Right lobe of liver (tissue), 6 donors: ENCODE data around the gene DRGX. TPM values are rescaled to one million over a fixed set of nuclear protein-coding genes. Genes with fewer than 3 reads are reported as not detected.
A peak's percentile ranks its signal among the peaks of the same experiment; 100 is the strongest.

ENCODE experiments used
- ATAC-seq, 4 donors: fragments of 200-7000 bp; cut with Tn5 transposase; one replicate each; pipeline ENCODE4 v1.9.1; 2020; ENCODE audit warnings: mild to moderate bottlenecking in 4 of 4, moderate library complexity in 4 of 4
- DNase-seq, 3 donors: peaks; one replicate each; pipeline ENCODE4 v3.0.0-alpha.2; 2020
- H3K27ac ChIP-seq, 3 donors: fragments of 200-600 bp; one replicate each; pipeline ENCODE4 v1.8.0; 2022
- H3K27me3 ChIP-seq, 2 donors: fragments of 200-600 bp; one replicate each; pipeline ENCODE4 v1.8.0; 2022
- H3K36me3 ChIP-seq, 4 donors: fragments of 200-600 bp; sonication (generic) in 1 of 4; one replicate each; pipeline versions ENCODE4 v1.5.1 to v1.8.0; 2017 to 2022; ENCODE audit warnings: control low read depth in 1 of 4
- H3K4me1 ChIP-seq, 4 donors: fragments of 200-600 bp; sonication (generic) in 1 of 4; one replicate each; pipeline versions ENCODE4 v1.5.1 to v1.8.0; 2017 to 2022; ENCODE audit warnings: control low read depth in 1 of 4
- H3K4me3 ChIP-seq, 3 donors: fragments of 200-600 bp; one replicate each; pipeline ENCODE4 v1.8.0; 2022
- H3K9me3 ChIP-seq, 4 donors: fragments of 200-600 bp; sonication (generic) in 1 of 4; one replicate each; pipeline versions ENCODE4 v1.5.1 to v1.8.0; 2017 to 2022; ENCODE audit warnings: control low read depth in 1 of 4
- CTCF ChIP-seq, 4 donors: fragments of 200-600 bp in 3 of 4; fragments of 450-650 bp in 1 of 4; IDR thresholded peaks; one replicate each; pipeline versions ENCODE4 v1.5.1 to v1.8.0; 2016 to 2022; ENCODE audit warnings: antibody characterized with exemption in 4 of 4, mild to moderate bottlenecking in 2 of 4
- POLR2A ChIP-seq: fragments of 450-650 bp; IDR thresholded peaks from one replicate; pipeline ENCODE4 v1.6.1; 2017; ENCODE audit warnings: antibody characterized with exemption, mild to moderate bottlenecking
- WGBS: methylation state at CpG from one replicate; pipeline ENCODE4 v1.1.6; 2018; ENCODE audit warnings: low coverage, low lambda C conversion rate; ENCODE audit not compliant: insufficient coverage; ENCODE audit errors: missing lambda C conversion rate; 5-methylcytosine and 5-hydroxymethylcytosine counted together
- intact Hi-C, 2 donors: fragments of 100-400 bp; cut with DNase I; formaldehyde crosslinking; loops; one replicate each; pipeline versions ENCODE4 v1.11.2 to v1.14.1; 2022
- total RNA-seq, 6 experiments: library from RNA; depleted of rRNA in 2 of 6; stranded (reverse); fragments of >200 nt in 2 of 6; fragmentation: NEBNext Ultra II Directional in 3 of 6; extraction: Animal tissue kit (Norgen Biotek cat#: 25700) in 3 of 6; gene quantifications; one replicate each; pipeline versions ENCODE4 v1.1.0 to v1.2.4, GENCODE V29; 2016 to 2023
- donor health status: DM: no; HTN: yes; CAD: no.
- donor health status: DM: no; HTN: no; CAD: no.
- donor health status: DM: no; HTN: no; CAD: no.
- donor health status: DM: no; HTN: yes; CAD: no.
- donor health status: DM: no; HTN: yes; CAD: no.

DRGX gene
- total RNA-seq, 6 experiments from 2014 or later: not detected

DNA sequence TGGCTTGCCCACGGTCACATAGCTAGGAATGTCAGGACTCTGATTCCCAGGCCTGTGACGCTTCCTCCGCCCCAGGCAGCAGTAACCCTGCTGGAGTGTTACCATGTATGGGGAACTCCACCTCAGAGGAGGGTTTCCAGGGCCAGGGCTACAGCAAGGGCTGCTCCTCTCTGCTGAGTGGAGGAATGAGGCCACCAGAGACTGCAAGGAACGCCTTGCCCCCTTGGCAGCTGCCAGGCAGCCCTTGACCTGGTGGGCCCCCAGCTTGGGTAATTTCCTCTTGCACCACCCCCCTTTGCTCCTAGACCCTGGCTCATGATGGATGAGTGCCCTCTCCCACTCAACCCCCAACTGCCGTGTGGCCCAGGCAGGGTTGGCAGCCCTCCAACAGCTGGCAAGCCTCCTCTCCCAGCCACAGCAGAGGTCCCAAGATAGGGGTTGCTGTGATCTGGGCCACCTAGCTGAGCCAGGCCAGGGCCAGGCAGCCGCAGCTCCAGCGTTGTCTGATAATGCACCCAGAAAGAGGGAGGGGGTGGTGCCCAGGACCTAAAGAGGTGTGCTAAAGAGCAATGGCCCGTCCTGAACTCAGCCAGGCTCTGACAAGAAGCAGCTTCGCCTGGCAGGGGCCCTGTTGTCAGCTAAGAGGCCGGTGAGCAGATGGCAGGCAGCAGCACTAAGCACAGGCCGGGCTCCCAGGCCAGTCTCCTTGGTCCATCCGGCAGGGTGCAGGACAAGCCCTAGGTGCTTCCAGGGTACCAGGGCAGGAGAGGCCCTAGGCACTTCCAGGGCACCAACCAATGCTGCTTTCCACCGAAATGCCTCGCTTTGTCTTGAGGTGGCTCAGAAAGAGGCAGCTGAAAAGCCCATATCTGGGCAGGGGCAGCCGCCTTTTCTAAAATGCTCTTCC is 35.4 kb downstream of the DRGX start:
- intact Hi-C loops: no loop called here
- DNase-seq (no peak), ATAC-seq (peak; percentile 10 to 27 (median 19))
- no peaks in the 10 kb centered on the region for H3K9me3 ChIP-seq
- H3K4me3 ChIP-seq: no peak overlapping the region
- no peaks in the 10 kb centered on the region for H3K36me3 ChIP-seq
- TF ChIP-seq POLR2A (no peak), CTCF (IDR thresholded peaks at IDR 0.05) (no peak)
- WGBS: 43% methylated on average over 1 of the region's 15 CpGs
- H3K27me3 ChIP-seq: no peaks in the 10 kb centered on the region
- H3K27ac ChIP-seq: no peak overlapping the region
- no peaks in the 10 kb centered on the region for H3K4me1 ChIP-seq

GRCh38 chr10:49359349-49360270 is 36.3 kb downstream of the DRGX start:
- H3K27ac ChIP-seq: no peak overlapping the region
- H3K4me3 ChIP-seq: no peak overlapping the region
- peak; percentile 12 to 21 (median 16) for ATAC-seq
- no peaks in the 10 kb centered on the region for H3K9me3 ChIP-seq
- no peak for TF ChIP-seq POLR2A
- TF ChIP-seq CTCF (IDR thresholded peaks at IDR 0.05): no peak
- H3K4me1 ChIP-seq: no peaks in the 10 kb centered on the region
- H3K36me3 ChIP-seq: no peaks in the 10 kb centered on the region
- DNase-seq: no peak
- 38% methylated on average over 9 of the region's 13 CpGs for WGBS
- no peaks in the 10 kb centered on the region for H3K27me3 ChIP-seq
- intact Hi-C loops: no loop called here

DNA sequence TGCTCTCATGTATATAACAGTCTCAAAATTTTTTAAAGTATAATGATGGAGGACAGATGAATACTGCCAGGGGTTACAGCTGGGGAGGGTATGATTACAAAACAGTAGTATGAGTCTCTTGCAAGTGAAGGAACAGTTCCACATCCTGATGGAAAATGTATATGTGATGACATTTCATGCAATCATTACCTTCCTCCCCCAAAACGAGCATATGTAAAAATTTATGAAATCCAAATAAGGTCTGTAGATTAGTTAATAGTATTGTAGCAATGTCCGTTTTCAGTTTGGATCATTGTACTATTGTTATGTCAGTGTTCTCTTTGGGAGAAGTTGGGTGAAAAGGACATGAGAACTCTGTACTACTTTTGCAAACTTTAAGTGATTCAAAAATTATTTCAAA is 38.0 kb downstream of the DRGX start:
- no peak for DNase-seq
- H3K9me3 ChIP-seq: no peaks in the 10 kb centered on the region
- no peaks in the 10 kb centered on the region for H3K4me1 ChIP-seq
- H3K4me3 ChIP-seq: no peak overlapping the region
- no peak overlapping the region for H3K27ac ChIP-seq
- 29% methylated on average over 2 of the region's 2 CpGs for WGBS
- H3K36me3 ChIP-seq: no peaks in the 10 kb centered on the region
- no peak for ATAC-seq
- TF ChIP-seq POLR2A (no peak), CTCF (IDR thresholded peaks at IDR 0.05) (no peak)
- intact Hi-C loops: no loop called here
- no peaks in the 10 kb centered on the region for H3K27me3 ChIP-seq

DNA sequence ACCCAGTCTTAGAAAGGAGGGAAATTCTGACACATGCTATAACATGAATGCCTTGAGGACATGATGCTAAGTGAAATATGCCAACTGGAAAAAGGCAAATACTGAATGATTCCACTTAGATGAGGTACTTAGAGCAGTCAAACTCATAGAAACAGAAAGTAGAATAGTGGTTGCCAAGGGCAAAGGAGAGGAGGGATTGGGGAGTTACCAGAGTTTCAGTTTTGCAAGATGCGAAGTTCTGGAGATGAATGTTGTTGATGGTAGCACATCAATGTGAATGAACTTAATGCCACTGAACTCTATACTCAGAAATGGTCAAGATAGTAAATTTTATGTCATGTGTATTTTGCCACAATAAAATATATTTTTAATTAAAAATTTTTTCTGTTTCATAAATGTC is 38.9 kb downstream of the DRGX start:
- intact Hi-C loops: no loop called here
- Histone ChIP-seq H3K36me3 (no peaks in the 10 kb centered on the region), H3K9me3 (no peaks in the 10 kb centered on the region), H3K27me3 (no peaks in the 10 kb centered on the region), H3K4me1 (no peaks in the 10 kb centered on the region), H3K27ac (no peak overlapping the region), H3K4me3 (no peak overlapping the region)
- TF ChIP-seq CTCF (IDR thresholded peaks at IDR 0.05): no peak
- TF ChIP-seq POLR2A: no peak
- 50% methylated on average over 1 of the region's 1 CpG for WGBS
- DNase-seq (no peak), ATAC-seq (no peak)
